H7 (cell line): ENCODE results near the gene GNLY. TPM values are rescaled to one million over a fixed set of nuclear protein-coding genes. Genes with fewer than 3 reads are reported as not detected.

Experiments
- DNase-seq: peaks from one replicate; pipeline ENCODE4 v3.0.0; 2012
- H3K27me3 ChIP-seq: 2 replicates; pipeline ENCODE4 v1.6.0; 2011; ENCODE audit warnings: mild to moderate bottlenecking, low read length; ENCODE audit not compliant: control insufficient read depth, insufficient read depth
- H3K36me3 ChIP-seq: replicated peaks from 2 replicates; pipeline ENCODE4 v1.5.1; 2011; ENCODE audit warnings: low read length; ENCODE audit not compliant: control insufficient read depth, insufficient read depth
- H3K4me3 ChIP-seq: 2 replicates; pipeline ENCODE4 v1.5.1; 2011; ENCODE audit warnings: low read depth, mild to moderate bottlenecking, control low read depth, low read length, moderate library complexity; ENCODE audit not compliant: insufficient read depth
- total RNA-seq: library from RNA; depleted of rRNA; stranded (reverse); fragments of >200 nt; shearing (Covaris generic); gene quantifications from 2 replicates; pipeline ENCODE4 v1.2.3, GENCODE V29; 2014

Gene GNLY
- total RNA-seq, 1 experiment from 2014 or later = not detected

DNA sequence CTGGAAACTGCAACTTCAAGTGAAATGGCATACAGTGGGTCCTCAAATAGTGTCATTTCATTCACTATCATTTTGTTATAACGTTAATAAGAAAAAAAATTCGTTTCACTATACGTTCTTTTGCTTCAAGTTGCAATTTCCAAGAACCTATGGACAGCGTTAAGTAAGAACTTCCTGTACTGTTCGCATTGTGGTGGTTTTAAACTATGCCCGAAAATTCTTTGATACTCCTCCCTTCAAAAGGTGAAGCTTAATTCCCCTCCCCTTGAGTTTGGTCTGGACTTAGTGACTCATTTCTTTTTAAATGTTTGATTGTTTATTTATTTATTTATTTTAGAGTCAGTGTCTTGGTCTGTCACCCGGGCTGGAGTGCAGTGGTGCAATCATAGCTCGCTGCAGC lies 20.7 kb downstream of the GNLY start:
- no peaks in the 10 kb centered on the region for H3K27me3 ChIP-seq
- no peak overlapping the region for H3K4me3 ChIP-seq
- DNase-seq = no peak
- no peaks in the 10 kb centered on the region for H3K36me3 ChIP-seq

DNA sequence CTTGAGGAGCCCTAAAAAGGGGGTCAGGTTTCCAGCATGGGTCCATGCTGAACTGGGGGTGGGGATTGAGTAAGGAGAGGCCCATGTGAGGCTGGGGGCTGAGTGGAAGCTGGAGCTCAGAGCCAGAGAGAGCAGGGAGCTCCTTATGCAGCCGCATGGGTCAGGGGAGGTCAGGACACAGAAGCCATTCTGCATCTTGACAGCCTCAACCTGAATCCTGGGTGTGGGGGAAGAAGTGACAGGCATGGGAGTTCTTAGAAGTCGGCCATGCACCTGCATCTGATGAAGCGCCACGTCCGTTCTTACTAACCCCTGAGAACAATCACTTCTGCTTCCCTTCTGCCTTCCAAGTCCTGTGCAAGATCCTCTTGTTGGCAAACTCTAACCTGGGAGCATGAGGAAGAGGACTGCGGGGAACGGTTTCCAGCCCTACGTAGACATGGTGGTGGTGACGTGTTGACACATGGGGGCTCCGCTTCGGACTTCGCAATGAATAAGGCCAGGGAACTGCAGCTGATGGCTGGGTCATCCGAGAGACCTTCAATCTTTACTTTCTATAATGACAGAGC lies 22.3 kb downstream of the GNLY start:
- Histone ChIP-seq H3K27me3 (no peaks in the 10 kb centered on the region), H3K36me3 (no peaks in the 10 kb centered on the region), H3K4me3 (no peak overlapping the region)
- no peak for DNase-seq

DNA sequence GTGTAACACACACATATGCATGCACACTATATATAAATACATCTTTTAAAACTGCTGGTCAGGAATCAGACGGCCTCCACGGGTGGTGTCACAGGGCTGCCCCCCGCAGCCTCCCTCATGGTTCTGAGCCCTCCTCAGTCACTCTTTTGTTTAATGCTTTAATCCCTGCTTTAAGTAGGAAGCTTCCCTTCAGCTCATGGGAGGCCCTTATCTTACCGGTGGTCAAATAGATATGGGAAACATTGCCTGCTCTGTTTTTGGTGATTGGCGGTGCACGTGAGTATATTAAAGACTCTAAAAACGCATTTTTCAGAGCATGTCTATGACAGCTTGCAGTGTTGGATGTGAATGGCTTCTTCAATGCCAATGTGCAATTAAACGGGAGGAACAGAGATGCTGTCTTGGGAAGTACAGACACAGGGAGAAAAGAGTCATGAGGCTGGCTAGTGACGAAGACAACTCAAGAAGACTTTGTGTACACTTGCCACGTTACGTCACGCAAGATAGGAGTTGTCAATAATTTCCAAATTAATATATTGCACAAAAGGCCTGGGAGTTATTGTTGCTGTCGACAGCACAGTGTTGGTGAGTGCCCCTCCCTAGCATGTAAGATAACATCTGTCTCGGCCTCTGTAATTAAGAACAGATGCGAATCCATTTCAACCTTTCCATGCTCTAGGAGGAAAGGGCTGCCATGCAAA lies 23.3 kb downstream of the GNLY start:
- Histone ChIP-seq H3K27me3 (no peaks in the 10 kb centered on the region), H3K4me3 (no peak overlapping the region), H3K36me3 (no peaks in the 10 kb centered on the region)
- DNase-seq = no peak

DNA sequence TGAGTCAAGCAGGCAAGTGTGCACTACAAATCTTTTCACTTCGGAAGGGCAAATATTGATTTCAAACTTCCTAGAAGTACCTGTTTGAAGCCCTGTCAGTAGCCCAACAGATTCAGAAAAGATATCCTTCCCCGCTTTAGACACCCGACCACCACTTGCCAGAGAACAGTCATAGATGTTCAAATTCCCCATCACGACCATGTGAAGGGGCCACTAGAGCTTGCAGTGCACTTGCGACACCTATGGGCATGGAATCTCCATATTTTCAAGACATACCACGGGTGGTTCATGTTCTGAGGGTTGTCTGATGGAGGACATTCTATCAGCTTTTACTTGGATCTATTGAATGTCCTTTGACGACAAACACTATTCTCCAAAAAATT lies 23.8 kb downstream of the GNLY start:
- Histone ChIP-seq H3K27me3 (no peaks in the 10 kb centered on the region), H3K4me3 (no peak overlapping the region), H3K36me3 (no peaks in the 10 kb centered on the region)
- DNase-seq = no peak

DNA sequence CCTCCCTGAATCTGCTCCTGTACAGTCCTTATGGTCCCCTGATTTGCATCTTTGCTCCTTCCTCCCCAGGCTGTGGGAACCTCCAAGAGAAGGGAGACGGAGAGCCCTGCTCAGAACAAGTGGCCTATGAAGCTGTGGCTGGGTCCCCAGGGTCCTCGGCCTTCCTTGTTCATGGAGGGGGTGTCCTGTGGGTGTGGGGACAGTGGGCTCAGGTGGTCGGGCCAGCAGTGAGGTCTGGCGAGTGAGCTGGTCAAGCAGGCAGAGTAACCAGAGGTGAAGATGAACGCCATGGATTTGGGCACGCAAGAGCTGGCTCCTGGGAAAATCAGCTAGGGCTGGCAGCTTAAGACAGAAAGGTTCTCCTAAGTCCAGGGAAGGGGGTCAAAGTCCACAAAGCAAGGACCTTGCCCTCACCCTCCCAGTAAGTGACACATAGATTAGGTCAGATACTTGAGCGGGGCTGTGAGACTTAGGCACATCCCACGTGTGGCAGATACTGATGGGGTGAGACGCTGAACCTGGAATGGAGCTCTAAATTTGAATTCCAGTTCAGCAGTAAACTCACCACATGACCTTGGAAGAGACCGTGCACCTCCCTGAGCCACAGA lies 24.8 kb downstream of the GNLY start:
- Histone ChIP-seq H3K36me3 (no peaks in the 10 kb centered on the region), H3K4me3 (no peak overlapping the region), H3K27me3 (no peaks in the 10 kb centered on the region)
- no peak for DNase-seq

DNA sequence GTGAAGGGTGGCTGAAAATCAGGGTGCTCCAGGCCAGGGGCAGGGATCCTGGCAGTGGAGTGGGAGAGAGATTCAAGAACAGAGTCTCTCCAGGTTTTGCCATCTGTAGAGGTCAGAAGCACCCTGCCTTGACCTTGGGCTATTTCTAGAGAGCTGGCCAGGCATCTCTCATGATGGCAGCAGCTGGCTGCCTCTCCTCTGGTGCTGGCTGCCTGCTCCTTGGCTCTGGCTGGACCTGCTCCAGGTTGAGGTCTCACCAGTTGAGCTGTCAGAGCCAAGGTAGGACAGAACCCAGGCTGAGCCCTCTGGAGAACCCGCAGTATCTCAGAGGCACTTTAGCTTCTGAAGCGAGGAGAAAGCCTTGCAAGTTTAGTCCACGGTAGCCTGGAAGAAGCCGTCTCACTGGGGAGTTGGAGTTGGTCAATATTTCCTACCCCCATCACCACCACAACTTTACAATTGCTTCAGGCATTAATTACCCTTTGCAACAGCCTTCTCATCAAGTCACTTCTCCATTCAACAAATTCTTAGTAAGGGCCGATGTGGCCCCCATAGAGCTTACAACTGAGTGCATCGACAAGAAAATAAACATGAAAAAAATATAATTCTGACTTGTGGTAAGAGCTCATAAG lies 25.6 kb downstream of the GNLY start:
- no peaks in the 10 kb centered on the region for H3K27me3 ChIP-seq
- H3K36me3 ChIP-seq = no peaks in the 10 kb centered on the region
- DNase-seq = no peak
- no peak overlapping the region for H3K4me3 ChIP-seq

DNA sequence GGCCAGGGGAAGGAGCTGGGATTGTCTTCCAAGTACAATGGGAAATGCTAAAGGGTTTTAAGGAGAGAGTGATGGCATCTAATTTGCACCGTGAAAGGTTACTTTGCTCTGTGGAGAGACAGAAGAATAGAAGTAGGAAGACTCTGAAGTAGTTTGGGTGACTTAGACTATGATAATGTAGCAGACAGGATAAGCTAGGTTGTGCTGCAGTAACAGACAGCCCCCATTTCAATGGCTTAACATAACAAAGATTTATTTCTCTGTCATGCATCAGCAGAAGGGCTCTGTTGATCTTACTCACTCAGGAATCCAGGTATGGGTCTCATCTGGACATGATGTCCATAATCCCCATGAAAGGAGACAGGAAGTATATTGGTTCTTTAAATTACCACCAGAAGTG lies 26.4 kb downstream of the GNLY start:
- H3K27me3 ChIP-seq = no peaks in the 10 kb centered on the region
- DNase-seq = no peak
- no peak overlapping the region for H3K4me3 ChIP-seq
- no peaks in the 10 kb centered on the region for H3K36me3 ChIP-seq

DNA sequence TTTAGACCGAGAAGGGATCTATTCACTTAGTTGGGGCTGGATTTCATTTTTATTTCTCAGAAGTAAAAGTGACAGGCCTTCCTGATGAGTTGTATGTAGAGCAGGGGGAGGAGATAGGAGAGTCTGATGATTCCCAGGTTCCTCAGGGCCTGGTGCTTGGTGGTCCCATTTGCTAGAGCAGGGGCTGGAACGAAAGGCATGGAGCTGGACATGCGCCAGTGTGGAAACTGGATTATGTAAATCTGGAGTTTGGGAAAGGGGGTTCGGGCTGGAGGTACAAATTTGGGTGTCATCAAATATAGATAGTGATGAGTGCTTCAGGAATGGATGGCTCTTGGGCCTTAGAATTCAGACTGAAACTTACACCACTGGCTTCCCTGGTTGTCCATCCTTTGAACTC lies 27.5 kb downstream of the GNLY start:
- no peaks in the 10 kb centered on the region for H3K36me3 ChIP-seq
- no peak for DNase-seq
- H3K4me3 ChIP-seq = no peak overlapping the region
- no peaks in the 10 kb centered on the region for H3K27me3 ChIP-seq

DNA sequence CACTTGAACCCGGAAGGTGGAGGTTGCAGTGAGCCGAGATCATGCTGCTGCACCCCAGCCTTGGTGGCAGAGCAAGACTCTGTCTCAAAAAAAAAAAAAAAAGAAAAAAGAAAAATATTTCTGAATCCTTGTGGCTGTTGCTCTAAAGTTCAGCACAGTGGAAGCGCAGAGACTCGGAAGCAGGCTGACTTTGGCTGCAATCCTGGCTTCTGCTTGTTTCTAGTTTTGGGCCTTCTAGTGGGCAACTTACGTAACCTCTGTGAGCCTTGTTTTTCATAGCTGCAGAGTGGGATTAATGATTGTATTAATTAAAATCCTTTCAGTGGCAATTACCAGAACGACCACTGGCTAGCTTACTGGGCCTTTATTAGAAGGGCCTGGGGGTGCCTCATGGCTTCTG lies 28.4 kb downstream of the GNLY start:
- H3K36me3 ChIP-seq = no peaks in the 10 kb centered on the region
- no peak overlapping the region for H3K4me3 ChIP-seq
- no peaks in the 10 kb centered on the region for H3K27me3 ChIP-seq
- no peak for DNase-seq

DNA sequence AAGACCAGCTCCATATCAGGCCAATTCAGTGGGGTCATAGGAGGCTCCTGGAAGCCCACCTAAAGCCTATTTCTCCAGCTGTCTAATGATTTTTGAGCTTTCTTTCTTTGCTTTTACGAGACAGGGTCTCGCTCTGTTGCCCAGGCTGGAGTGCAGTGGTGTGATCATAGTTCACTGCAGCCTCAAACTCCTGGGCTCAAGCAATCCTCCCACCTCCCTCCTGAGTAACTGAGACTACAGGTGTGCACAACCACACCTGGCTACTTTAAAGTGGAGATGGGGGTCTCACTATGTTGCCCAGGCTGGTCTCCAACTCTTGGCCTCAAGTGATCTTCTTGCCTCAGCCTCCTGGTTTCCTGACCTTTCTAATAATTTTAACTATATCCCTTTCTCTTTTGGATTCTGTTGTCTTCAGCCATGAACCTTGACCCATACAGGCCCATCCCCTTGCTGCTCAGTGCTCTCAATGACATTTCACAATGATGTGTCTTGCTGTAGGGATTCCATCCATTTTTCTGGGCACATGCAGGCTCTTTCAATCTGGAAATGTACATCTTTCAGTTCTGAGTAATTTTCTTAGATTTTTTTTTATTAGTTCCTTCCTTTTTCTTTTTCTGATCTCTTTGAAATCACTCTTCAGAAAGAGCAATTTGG lies 29.7 kb downstream of the GNLY start:
- no peaks in the 10 kb centered on the region for H3K36me3 ChIP-seq
- H3K27me3 ChIP-seq = no peaks in the 10 kb centered on the region
- DNase-seq = no peak
- no peak overlapping the region for H3K4me3 ChIP-seq

DNA sequence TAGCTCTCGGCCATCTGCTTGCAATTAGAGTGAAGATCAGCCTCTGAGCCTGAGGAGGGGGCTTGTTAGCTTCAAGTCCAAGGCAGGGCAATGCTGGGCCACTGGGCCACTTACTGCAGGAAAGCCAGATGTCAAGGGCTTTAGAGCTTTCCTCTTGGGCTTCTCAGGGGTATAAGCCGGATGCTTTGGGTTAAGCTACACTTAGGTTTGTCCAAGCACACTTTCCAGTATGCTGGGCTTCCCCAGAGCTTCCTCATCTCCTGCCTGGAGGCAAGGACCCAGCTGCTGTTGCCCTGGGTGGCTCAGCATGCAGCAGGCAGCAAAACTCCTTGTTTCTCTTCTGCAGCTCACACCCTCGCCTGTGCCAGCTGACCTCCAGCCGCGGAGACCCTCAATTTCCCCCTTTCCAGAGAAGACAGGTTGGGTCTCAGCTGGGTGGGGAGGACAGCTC lies 30.6 kb downstream of the GNLY start:
- DNase-seq = no peak
- no peaks in the 10 kb centered on the region for H3K27me3 ChIP-seq

DNA sequence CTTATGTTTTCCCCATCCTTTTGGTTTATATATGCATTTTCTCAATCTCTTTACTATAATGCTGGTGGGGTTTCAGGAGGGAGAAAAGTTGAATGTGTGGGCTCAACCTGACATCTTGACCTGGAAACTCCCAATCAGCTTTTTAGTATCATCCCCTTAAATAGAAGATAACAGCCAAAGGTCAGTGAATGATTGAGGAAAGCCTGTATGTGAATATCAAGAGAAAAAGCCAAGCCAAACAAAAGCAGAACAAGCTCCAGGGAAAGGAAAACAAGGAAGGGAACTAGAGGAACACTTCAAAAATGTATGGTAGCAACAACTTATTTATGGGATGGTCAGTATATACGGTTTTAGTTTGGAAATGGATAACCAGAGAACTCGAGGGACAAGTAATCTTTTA lies 31.3 kb downstream of the GNLY start:
- DNase-seq = no peak
- Histone ChIP-seq H3K36me3 (no peaks in the 10 kb centered on the region), H3K4me3 (no peak overlapping the region), H3K27me3 (no peaks in the 10 kb centered on the region)

More for the DNA sequence above, 30.6 kb downstream of the GNLY start:
- Histone ChIP-seq H3K4me3 (no peak overlapping the region), H3K36me3 (no peaks in the 10 kb centered on the region)

DNA sequence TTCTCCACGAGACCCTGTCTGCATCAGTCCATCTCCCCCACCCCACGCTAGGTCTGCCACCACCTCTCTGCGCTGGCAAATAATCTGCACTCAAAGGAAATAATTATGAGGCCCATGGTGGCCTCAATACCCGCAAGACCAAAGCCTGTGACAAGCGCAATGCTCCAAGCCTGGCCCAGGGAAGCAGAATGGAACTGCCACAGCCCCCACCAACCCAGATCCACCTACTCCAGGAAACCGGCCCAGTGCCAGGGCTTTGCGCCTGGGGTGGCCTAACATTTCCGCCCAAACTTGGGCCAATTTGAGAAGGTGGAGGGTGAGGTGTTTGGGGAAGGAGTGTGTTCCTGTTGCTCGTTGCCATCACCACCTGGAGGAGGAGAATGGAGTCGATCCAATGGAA lies 33.6 kb downstream of the GNLY start:
- DNase-seq = no peak
- no peak overlapping the region for H3K4me3 ChIP-seq
- H3K27me3 ChIP-seq = no peaks in the 10 kb centered on the region
- no peaks in the 10 kb centered on the region for H3K36me3 ChIP-seq

DNA sequence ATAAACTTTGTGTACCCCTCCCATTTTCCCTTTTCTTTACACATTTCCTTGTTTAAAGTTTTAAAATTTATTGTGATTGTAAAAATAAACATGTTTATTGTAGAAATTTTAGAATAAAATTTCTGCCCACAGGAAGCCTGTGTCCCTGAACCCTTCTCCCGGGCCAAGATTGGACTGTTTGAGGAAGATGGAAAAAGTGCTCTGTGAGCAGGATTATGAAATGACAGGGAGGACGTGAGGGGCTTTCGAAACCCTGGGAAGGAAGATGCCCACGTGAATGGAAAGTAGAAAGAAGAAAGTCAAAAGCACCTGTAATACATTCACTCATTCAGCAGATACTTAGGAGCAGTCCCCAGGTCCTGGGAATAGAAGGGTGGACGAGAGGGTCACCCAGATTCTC lies 34.2 kb downstream of the GNLY start:
- H3K4me3 ChIP-seq = no peak overlapping the region
- H3K27me3 ChIP-seq = no peaks in the 10 kb centered on the region
- DNase-seq = no peak
- no peaks in the 10 kb centered on the region for H3K36me3 ChIP-seq
